GM19239 (cell line): ENCODE results near the gene CFAP74.

Experiments
- DNase-seq: peaks from one replicate; pipeline ENCODE4 v3.0.0; 2011; ENCODE audit warnings: low spot score; ENCODE audit not compliant: insufficient read length
- FAIRE-seq: peaks from 2 replicates; lab custom pipeline; 2011; peaks lifted over from hg19 to GRCh38; lab: Jason Lieb, UNC

Gene CFAP74

DNA sequence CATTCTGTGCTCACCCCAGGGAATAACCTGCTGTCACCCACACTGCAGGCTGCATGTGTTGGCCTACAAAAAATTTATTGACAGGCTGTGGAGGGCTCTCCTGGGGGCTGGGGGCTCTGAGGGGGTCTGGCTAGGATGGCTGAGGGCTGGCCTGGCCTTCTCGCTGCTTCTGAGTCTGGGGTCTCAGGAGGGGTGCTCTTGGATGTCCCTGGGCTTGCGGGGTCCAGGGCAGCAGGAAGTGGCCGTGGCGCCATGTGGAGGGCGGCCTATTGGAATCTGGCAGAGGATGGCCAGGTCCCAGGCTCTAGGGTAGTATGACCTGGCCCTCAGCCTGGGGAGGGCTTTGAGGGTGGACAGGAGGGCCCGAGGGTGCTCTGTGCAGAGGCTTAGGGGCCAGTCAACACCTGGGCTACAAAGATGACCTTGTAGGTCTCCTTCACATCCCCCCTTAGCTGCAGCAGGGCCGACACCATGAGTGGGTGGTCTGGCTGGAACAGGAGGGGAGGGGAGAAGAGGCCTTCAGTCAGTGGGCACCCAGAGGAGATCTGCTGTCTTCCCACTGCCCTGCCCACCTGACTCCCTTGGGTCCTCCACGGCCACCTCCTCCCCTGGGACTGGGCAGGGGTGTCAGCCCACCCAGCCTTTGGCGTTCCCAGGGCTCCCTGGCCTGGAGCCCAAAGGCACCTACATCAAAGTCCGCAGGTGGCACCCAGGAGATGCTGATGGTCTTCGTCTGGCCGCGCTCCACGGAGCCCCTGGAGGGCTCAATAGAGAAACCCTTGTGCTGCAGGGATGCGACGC, 81.5 kb downstream of the CFAP74 start:
- DNase-seq, result no peak
- no peak for FAIRE-seq

DNA sequence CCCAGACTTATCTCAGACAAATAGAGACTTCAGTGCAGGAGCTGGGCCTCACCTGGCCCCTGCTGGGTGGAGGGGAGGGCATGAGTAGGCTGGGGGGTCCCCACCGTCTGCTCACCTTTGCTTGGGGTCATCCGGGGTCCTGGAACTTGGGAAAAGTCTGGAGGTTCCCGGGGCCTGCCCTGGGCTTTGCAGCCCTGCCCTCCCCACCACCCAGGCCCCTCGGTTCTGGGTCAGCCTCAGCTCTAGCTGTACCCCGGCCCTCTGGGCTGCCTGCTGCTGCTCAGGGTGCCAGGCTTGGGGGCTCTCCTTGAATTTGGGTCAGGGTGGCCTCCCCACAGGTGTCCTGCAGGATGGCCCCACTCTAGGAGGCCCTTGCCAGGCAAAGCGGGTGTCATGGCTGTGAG, 82.1 kb downstream of the CFAP74 start:
- no peak for DNase-seq
- no peak for FAIRE-seq

DNA sequence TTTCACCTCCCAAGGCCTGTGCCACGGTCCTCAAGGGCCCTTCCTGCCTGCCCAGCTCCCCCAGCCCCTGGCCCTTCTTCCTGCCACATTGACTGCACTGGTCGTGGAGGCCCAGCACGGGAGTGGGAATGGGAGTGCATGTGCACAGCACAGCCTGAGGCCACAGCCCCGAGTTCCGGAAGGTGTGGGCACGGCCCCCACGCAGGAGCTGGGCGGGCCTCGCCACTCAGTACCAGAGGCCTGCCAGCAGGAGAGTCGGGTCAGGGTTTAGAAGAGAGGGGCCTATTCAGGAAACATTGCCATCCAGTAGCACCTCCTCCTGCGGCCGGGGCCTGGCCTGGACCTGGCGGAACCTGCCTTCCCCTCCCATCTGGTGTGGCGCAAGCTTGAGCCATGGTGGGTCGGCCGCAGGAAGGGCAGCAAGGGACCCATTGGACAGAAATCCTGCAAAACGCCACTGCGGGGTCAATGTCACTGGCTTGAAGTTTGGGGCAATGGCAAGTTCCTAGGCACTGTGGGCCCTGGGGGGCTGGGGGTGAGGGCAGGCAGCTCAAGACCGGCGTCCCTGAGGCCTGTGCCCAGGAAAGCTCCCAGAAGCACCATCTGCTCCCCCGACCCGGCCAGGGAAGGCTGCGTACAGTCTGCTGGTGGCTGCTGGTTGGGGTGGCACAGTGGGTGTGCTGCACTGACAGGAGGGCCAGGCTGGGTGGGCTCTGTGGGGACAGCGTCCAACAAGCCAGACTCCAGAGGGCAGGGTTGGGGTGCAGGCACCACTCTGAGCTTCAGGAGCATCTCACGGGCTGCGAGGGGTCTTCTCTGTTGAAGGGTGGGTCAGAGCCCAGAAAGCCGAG, 82.8 kb downstream of the CFAP74 start:
- no peak for FAIRE-seq

DNA sequence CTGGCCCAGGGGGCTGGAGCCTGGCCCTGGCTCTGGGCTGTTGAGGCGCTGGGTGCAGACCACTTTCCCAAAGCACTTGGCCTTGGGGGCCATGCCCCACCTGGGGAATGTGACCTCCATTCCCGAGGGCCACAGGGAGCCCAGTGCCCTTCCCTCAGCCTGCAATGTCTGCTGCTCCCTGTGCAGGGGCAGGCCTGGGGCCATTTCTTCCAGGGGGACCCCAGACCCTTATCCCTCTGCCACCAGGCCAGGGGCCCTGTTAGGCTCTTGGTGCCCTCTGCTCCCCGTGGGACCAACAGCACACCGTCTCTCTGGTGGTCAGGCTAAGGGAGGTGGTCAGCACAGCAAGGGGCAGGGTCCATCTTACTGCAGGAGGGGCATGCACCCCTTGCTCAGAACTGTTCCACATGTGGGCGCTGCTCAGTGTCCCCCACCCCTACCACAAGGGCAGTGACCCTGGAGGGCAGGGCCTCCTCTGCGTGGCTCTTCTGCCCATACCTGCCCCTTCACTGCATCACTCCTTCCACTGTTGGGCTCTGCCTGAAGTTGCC, 83.5 kb downstream of the CFAP74 start:
- no peak for DNase-seq
- no peak for FAIRE-seq

More for the DNA sequence above, 82.8 kb downstream of the CFAP74 start:
- DNase-seq, result no peak

DNA sequence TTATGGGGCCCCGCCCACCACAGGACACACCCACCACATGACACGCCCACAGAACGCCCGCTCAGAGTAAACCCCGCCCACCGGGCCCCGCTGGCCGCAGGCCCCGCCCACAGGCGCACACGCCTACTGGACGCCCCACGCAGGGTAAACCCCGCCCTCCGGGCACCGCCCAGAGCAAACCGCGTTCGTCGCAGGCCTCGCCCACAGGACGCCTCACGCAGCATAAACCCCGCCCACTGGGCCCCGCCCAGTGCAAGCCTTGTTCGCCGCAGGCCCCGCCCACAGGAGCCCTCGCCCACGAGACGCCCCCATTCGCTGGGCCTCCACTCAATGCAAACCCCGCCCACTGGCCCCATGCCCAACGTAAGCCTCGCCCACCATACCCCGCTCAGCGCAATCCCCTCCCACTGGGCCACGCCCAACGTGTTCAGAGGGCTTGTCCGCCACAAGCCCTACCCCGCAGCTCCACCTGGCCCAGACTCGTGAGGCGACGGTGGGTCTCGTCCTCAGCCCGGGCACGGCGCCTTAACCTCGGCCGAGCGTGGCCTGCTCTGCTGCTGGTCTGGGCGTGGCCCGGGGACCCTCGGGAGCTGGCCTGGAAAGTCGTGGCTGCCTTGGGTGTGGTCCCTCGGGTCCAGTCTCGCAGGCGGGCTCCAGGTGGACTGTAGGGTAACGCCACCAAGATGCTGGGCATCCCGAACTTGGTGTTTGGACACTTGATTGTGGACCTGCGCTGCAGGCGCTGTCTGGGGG, 84.1 kb downstream of the CFAP74 start:
- peak; percentile 94 for FAIRE-seq
- peak; percentile 99 for DNase-seq

DNA sequence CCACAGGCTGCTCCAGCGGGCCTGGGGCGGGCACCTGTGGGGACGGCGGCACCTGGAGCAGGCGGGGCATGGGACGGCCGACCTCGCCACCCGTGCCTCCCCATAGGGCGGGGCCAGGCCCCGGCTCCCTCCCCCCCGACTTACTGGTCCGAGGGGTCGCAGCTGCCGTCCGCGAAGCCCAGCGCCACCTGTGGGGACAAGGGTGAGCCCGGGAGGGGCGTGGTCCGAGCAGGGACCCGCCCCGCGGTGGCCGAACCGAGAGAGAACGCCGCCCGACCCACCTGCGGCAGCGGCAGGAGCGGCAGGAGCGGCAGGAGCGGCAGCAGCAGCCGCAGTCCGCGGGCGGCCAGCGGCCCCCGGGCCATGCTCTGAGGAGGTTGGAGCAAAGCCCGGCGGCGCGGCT, 84.7 kb downstream of the CFAP74 start, which contains the start of gene TMEM52:
TSS of gene TMEM52 (minus strand) at position 379 of the 403 bp plus-strand sequence. CDS start at position 365, 14 bp downstream.
- DNase-seq (no peak), FAIRE-seq (no peak)

DNA sequence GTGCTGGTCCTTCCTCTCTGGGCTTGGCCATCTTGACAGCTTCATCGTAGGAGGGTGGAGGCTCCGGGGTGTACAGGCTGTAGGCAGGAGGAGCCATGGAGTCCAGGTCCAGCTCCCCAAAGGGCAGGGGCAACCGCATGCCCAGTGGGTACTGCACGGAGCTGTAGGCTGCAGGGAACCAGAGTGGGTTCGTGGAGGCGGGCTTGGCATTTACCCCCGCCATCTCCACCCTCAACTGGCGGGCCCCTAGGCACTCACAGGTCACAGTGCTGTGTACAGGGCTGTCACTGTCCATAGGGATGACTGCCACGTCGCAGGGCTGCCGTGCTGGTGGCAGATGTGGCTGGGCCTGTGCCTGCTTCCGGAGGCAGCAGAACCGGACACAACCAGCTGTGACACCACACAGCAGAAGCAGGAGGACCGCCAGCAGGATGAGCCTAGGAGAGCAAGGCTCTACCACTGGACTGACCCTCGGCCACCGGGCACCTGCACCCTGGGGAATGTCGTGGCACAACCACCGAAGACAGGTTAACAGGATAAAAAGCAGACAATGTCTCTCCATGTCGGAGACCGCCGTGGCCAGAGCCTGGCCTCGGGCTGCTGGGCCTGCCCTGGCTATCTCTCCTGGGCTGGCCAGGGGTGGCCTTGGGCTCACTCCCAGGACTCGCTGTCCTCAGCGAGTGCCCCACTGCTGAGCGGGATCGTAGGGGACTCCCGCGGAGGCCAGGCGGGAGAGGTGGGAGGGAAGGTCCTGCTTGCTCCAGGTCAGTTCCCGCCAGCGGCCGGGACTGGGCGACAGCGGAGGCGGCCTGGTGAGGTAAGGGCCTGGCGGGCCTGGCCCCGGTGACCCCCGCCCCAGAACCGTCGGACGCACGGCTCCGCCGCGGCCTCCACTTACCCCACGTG, 85.3 kb downstream of the CFAP74 start:
- DNase-seq (no peak), FAIRE-seq (no peak)

DNA sequence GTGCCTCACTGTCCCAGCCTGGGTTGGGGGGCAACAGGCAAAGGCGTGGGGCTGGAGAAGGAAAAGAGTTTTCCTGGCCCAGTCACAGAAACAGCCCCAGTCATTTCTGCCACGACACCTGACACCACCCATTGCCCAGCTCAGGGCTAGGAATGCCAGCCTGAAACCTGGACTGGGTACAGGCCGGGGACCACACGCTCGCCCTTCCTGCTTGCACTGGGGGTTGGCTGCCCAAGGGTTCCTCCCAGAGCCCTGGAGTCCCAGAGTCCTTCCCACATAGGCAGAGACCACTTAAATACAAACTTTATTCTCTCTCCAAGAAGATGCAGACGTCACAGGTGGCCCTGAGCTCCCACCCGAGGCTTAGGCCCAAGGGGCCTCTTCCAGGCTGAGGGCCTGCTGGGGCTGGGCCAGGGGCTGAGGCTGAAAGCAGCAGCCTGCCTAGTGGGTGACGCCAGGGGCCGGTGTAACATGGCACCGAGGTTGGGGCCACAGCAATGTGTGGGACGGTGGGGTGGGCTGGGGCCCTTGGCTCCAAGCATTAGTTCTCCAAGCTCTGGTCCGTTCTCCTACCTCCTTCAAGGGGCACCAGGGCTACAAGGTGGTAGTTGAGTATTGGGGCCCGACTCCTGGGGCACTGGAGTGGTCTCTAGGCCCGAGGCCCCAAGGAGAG, 86.1 kb downstream of the CFAP74 start:
- FAIRE-seq, result no peak
- no peak for DNase-seq

DNA sequence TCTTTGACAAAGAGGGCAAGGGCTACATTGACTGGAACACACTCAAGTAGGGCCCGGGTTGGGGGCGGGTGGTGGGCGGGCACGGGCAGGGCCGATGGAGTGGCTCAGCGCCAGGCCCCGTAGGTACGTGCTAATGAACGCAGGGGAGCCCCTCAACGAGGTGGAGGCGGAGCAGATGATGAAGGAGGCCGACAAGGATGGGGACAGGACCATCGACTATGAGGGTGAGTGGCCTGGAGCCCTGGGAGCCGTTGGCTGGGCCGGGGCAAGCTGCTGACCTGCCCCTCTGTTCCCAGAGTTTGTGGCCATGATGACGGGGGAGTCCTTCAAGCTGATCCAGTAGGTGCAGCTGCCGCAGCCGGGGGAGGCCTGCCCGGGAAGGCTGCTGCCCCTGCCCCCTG, 86.7 kb downstream of the CFAP74 start:
- DNase-seq (no peak), FAIRE-seq (no peak)

DNA sequence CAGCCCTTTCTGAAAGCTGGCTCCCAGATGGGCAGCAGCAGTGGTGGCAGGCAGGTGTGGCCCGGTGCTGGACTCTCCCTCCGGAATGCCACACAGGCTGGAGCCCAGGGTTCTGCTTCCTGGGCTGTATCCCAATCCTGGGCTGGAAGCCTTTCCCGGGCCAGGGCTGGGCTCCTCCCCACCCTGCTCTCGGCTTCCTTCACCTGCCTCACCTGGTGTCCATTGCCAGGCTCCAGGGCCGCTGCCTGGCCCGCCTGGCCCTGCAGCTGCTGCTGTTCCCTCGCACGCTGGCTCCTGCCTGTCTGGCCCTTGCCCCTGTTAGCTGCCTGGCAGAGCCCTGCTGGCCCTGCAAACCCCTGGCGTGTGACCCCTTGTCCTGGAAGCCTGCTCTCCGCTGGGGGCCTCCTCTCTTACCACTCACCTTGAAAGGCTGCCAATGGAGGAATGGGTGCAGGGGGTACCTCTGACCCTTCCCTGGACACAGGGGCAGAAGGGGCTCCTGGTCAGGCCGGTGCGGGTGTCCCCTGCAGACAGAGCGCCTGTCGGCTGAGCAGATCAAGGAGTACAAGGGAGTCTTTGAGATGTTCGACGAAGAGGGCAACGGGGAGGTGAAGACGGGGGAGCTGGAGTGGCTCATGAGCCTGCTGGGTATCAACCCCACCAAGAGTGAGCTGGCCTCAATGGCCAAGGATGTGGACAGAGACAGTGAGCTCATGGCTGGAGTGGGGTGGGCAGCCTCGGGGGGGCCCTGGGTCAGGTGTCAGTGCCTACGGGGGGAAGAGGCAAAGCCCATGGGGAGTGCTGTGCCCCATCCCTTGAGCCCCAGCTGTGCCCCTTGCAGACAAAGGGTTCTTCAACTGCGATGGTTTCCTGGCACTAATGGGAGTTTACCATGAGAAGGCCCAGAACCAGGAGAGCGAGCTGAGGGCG, 87.4 kb downstream of the CFAP74 start:
- DNase-seq (no peak), FAIRE-seq (no peak)

DNA sequence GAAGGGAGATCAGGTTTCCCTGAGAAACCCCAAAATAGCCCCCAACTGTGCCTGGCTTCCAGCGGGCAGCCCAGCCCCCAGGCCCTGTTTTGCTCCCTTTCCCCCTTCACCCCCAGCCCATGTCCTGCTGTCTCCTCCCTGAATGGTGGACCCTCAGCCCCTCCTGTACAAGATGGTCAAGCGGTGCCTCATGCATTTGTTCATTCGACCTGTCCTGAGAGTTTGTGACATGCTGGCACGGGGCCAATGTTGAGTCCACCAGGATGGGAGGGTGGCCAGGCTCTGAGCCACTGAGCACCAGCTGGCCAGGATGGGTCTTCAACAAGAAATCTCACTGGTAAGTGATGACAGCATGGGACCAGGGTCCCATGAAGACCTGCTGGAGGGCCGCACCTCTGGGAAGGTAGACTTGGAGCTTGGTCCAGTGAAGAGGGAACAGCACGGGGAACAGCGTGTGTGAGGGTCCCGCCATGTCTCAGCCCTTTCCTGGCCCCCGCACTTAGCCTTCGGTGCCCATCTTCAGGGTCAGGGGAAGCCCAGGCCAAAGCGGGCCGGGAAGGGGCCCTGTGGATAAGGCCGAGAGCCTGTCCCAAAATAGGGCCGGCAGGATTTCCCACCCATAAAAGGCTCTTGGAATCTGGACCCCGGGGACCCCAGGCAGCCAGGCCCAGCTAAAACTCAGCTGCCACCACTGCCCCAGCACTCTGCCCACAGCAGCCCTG, 88.5 kb downstream of the CFAP74 start, which contains the start of gene CALML6:
TSS of gene CALML6 (plus strand) at position 290 of the 722 bp plus-strand sequence. CDS start at position 311, 21 bp downstream.
- FAIRE-seq (no peak), DNase-seq (no peak)

DNA sequence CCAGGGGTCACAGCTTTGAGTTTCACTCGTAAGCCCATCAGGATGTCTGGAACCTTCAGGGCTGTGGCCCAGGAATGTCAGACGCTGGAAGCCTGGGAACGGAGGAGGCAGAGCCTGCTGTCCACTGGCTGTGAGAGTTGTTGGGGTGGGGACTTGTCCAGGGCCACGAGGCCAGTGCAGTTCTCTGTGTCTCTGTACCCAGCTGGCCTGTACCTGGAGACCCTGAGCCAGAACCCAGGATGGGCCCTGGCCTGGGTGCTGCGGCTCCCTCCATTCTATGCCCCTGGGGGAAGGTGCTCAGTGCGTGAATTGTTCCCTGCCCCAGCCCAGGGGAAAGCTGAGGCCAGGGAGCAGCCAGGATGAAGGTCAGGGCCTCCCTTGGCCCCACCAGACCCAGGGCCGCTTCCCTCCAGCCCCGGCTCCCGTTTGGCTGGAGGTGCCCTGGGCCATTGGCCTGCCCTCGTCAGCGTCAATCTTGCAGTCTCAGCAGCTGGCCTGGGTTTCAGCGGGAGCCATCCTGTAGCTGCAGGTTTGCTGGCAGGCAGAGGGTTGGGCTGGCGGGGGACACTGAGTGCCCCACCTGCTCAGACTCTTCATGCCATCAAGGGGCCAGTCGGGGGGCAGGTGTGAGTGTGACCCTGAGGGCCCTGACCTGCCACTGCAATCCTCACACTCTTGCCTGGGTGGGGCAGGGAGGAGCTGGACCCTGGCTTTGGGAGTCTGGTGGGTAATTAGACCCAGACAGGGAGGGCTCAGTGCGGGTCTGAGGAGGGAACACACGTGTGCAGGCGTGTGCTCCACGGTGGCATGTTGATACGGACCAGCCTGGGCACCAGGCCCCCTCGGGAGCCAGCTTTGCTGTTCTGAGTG, 89.2 kb downstream of the CFAP74 start:
- FAIRE-seq (no peak), DNase-seq (no peak)

DNA sequence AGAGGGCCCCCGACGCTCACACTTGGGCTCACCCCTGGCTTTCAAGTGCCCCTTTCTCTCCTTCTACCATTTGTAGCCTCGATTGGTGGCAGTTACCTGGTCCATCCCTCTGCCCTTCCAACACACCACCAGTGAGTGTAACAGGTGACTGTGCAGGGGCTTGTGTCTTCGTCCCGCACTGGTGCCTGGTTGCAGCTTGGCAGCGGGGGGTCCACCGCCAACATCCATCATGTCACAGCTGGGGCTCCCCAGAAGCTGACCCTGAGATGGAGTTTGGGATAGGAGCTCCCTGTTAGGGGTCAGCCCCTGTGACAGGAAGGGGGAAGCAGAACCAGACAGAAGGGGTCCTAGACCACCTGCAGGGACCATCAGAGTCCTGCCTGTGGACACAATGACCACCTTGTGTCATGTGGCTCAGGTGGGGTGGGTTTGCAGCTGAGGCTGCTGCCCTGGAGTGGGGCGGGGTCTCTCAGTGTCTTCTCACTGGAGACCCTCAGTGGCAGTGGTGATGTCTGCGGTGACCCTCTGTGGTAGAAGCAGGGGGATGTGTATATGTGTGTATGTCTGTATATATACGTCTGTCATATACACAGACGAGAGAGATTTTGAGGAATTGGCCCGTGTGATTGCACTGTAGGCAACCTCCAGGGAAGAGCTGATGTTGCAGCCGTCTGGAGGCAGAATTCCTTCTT, 92.1 kb downstream of the CFAP74 start:
- no peak for DNase-seq
- FAIRE-seq, result no peak

DNA sequence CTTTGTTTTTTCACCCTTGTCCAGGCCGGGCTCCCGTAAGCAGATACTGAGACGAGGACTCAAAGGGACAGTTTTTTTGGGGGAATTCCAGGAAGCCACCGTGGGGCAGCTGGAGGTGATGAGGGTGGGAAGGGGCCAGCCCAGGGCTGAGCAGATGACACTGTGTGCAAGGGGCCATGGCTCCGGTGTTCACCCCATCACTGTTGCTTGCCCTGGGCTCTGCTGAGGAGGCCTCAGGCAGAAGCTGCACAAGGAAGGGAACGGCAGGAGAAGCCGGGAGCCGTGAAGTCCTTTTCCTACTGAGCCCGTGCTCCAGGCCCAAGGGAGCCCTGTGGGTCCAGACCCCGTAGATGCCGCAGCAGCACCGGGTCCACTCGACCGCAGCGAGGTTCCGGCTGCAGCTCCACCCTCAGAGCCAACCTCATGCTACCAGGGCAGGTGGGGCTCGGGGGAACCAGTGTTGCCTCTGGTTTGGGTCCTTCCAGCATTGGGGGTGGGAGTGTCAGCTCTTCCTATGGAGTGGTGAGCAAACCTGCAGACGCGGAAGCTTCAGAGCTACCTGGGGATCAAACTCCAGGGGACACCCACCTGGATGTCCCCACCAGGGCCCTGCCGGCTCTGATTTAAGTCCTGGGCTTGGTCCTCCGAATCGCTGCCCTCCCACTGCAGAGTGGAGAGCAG, 92.8 kb downstream of the CFAP74 start:
- no peak for FAIRE-seq

DNA sequence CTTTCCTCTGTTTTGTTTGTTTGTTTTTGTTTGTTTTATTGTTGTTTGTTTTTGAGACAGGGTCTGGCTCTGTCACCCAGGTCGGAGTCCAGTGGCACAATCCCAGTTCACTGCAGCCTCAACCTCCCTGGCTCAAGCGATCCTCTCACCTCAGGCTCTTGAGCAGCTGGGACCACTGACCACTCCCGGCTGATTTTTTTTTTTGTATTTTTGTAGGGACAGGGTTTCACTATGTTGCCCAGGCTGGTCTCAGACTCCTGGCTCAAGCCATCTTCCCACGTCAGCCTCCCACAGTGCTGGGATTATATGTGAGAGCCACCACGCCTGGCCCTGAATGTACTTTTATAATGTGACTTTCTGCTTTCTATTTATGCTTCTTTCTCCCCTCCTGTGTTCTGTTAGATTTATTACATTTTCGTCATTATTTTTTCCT, 93.5 kb downstream of the CFAP74 start:
- DNase-seq (no peak), FAIRE-seq (no peak)

More for the DNA sequence above, 92.8 kb downstream of the CFAP74 start:
- no peak for DNase-seq
